Ovary (tissue), 3 donors: ENCODE data around the gene NUDCD3.

Experiments
- CTCF ChIP-seq, 3 donors: fragments of 450-650 bp in 2 of 3; fragments of 200-600 bp in 1 of 3; IDR thresholded peaks; one replicate each; pipeline versions ENCODE4 v1.5.1 to v1.8.0; 2016 to 2022; ENCODE audit warnings: antibody characterized with exemption in 3 of 3, mild to moderate bottlenecking in 1 of 3
- POLR2A ChIP-seq: fragments of 450-650 bp; IDR thresholded peaks from one replicate; pipeline ENCODE4 v1.6.1; 2017; ENCODE audit warnings: antibody characterized with exemption, mild to moderate bottlenecking, moderate library complexity
- donor health status: DM: no; HTN: no; CAD: no.

GRCh38 chr7:44533301-44534055, 43.0 kb upstream of the NUDCD3 start:
- TF ChIP-seq CTCF (IDR thresholded peaks at IDR 0.05) (no peak), POLR2A (no peak)
